H1 (cell line): ENCODE data around the gene RUSF1. TPM values are rescaled to one million over a fixed set of nuclear protein-coding genes. Genes with fewer than 3 reads are reported as not detected.

ENCODE experiments used
- ATF2 ChIP-seq: IDR thresholded peaks from 2 replicates; pipeline ENCODE4 v1.6.1; 2012; ENCODE audit warnings: low read length, inconsistent platforms
- ATF3 ChIP-seq: IDR thresholded peaks from 2 replicates; pipeline ENCODE4 v1.6.1; 2011; ENCODE audit warnings: low read depth, mild to moderate bottlenecking, low read length; ENCODE audit not compliant: insufficient read depth
- KDM4A ChIP-seq: IDR thresholded peaks from one replicate; pipeline ENCODE4 v1.7.1; 2012; ENCODE audit warnings: low read depth, mild to moderate bottlenecking, moderate library complexity, low read length, inconsistent platforms; ENCODE audit not compliant: severe bottlenecking
- MAFK ChIP-seq: IDR thresholded peaks from 2 replicates; pipeline ENCODE4 v1.6.1; 2012; ENCODE audit warnings: low read depth, mild to moderate bottlenecking, improper control_type of control experiment, low read length
- PHF8 ChIP-seq: fragments of 200-600 bp; sonication (generic); conservative IDR thresholded peaks from 2 replicates; pipeline ENCODE4 v1.7.1; 2012; ENCODE audit warnings: low read depth, mild to moderate bottlenecking, inconsistent platforms, low read length, moderate library complexity
- POLR2AphosphoS5 ChIP-seq: IDR thresholded peaks from 2 replicates; pipeline ENCODE4 v1.6.1; 2011; ENCODE audit warnings: low read depth, low read length
- RAD21 ChIP-seq, 2 experiments: IDR thresholded peaks in 1 of 2; conservative IDR thresholded peaks in 1 of 2; 2 replicates each; pipeline ENCODE4 v1.6.1; 2011; ENCODE audit warnings: low read depth in 2 of 2, low read length in 2 of 2, improper control_type of control experiment in 1 of 2, inconsistent platforms in 1 of 2, mild to moderate bottlenecking in 1 of 2, moderate library complexity in 1 of 2
- RBBP5 ChIP-seq: IDR thresholded peaks from 2 replicates; pipeline ENCODE4 v1.7.1; 2012; ENCODE audit warnings: low read depth, mild to moderate bottlenecking, inconsistent platforms, low read length, moderate library complexity, borderline replicate concordance
- TCF12 ChIP-seq: IDR thresholded peaks from 2 replicates; pipeline ENCODE4 v1.6.1; 2011; ENCODE audit warnings: low read depth, mild to moderate bottlenecking, low read length
- TEAD4 ChIP-seq: IDR thresholded peaks from 2 replicates; pipeline ENCODE4 v1.6.1; 2012; ENCODE audit warnings: low read depth, low read length, inconsistent platforms, mixed read lengths
- YY1 ChIP-seq: IDR thresholded peaks from 2 replicates; pipeline ENCODE4 v1.6.1; 2011; ENCODE audit warnings: low read depth, mild to moderate bottlenecking, low read length
- polyA plus RNA-seq, 7 experiments: library from polyadenylated mRNA; depleted of rRNA in 3 of 7; stranded (reverse) in 5 of 7; unstranded in 2 of 7; fragments of >200 nt in 5 of 7; fragments of 200-250 nt in 2 of 7; gene quantifications; 1 replicate in 5 of 7; 2 replicates in 1 of 7; 4 replicates in 1 of 7; pipeline versions ENCODE4 v1.2.1 to v1.2.3, GENCODE V29; 2011 to 2013; ENCODE audit warnings: missing spikeins in 2 of 7, mixed read lengths in 2 of 7
- total RNA-seq: library from RNA; stranded (reverse); fragmentation: NEBNext Ultra II Directional; extraction: Animal tissue kit (Norgen Biotek cat#: 25700); gene quantifications from 2 replicates; pipeline ENCODE4 v1.2.1, GENCODE V29; 2021

RUSF1 gene
- total and polyA plus RNA-seq, 2 of the 8 experiments (the other 6 are each of a cell fraction or from before 2014, with no cell fraction given) = 22.5 to 33.7 TPM

GRCh38 chr16:31455601-31456314 lies 52.4 kb downstream of the RUSF1 start (continued):
- TF ChIP-seq ATF2 (no peak), YY1 (no peak), POLR2AphosphoS5 (no peak), TEAD4 (no peak), RAD21 (IDR thresholded peaks at IDR 0.05 in 1 of 2, conservative IDR thresholded peaks at IDR 0.05 in 1 of 2; ENCODE audit: low read depth in 2 of 2, low read length in 2 of 2) (peak; percentile 51 to 59), TCF12 (no peak), KDM4A (no peak), ATF3 (no peak), PHF8 (no peak), RBBP5 (no peak), MAFK (peak; percentile 74)
